GM06990 (cell line): ENCODE data around the gene CAVIN1.
A peak's percentile ranks its signal among the peaks of the same experiment; 100 is the strongest.
"Not testable (repeated sequence)": the region's sequence is repeated elsewhere in the genome, so short reads cannot be mapped to it uniquely, and the experiment has no call there.

Source experiments
- DNase-seq: peaks from one replicate; pipeline ENCODE4 v3.0.0-alpha.2; 2011; ENCODE audit not compliant: insufficient read length; ENCODE audit errors: extremely low read depth
- H3K27me3 ChIP-seq: replicated peaks from 2 replicates; pipeline ENCODE4 v1.6.0; 2011; ENCODE audit warnings: low read length; ENCODE audit not compliant: control insufficient read depth, insufficient read depth
- H3K36me3 ChIP-seq: 2 replicates; pipeline ENCODE4 v1.5.1; 2011; ENCODE audit warnings: low read length; ENCODE audit not compliant: control insufficient read depth, insufficient read depth
- H3K4me3 ChIP-seq: replicated peaks from 2 replicates; pipeline ENCODE4 v1.5.1; 2011; ENCODE audit warnings: low read depth, mild to moderate bottlenecking, control low read depth, low read length
- CTCF ChIP-seq: IDR thresholded peaks from 2 replicates; pipeline ENCODE4 v1.5.1; 2011; ENCODE audit warnings: low read length, control low read depth, mild to moderate bottlenecking, inconsistent platforms; ENCODE audit not compliant: insufficient read depth, poor library complexity, severe bottlenecking

CAVIN1 gene

GRCh38 chr17:42378359-42378958 lies 44.6 kb downstream of the CAVIN1 start:
- no peaks in the 10 kb centered on the region for H3K36me3 ChIP-seq
- DNase-seq: peak; percentile 30
- no peaks in the 10 kb centered on the region for H3K27me3 ChIP-seq
- peak overlapping the region; percentile 47 for H3K4me3 ChIP-seq
- no peak for TF ChIP-seq CTCF

GRCh38 chr17:42373896-42374295 lies 49.2 kb downstream of the CAVIN1 start:
- DNase-seq: no peak
- Histone ChIP-seq H3K4me3 (no peak overlapping the region), H3K27me3 (no peaks in the 10 kb centered on the region), H3K36me3 (no peaks in the 10 kb centered on the region)
- TF ChIP-seq CTCF: no peak

- no peaks in the 10 kb centered on the region for H3K27me3 ChIP-seq
- no peak for TF ChIP-seq CTCF
- no peak overlapping the region for H3K4me3 ChIP-seq
- no peaks in the 10 kb centered on the region for H3K36me3 ChIP-seq
- no peak for DNase-seq
These were observed 50.9 kb downstream of the CAVIN1 start for GRCh38 chr17:42372142-42372541.

GRCh38 chr17:42368797-42369561 lies 54.1 kb downstream of the CAVIN1 start:
- not testable (repeated sequence) for H3K4me3 ChIP-seq, H3K36me3 ChIP-seq, DNase-seq, H3K27me3 ChIP-seq

GRCh38 chr17:42368310-42368709 lies 54.7 kb downstream of the CAVIN1 start:
- DNase-seq: not testable (repeated sequence)

GRCh38 chr17:42366176-42367023 lies 56.7 kb downstream of the CAVIN1 start:
- H3K36me3 ChIP-seq, DNase-seq, H3K4me3 ChIP-seq, H3K27me3 ChIP-seq: not testable (repeated sequence)

More at GRCh38 chr17:42368310-42368709, 54.7 kb downstream of the CAVIN1 start:
- H3K36me3 ChIP-seq, H3K27me3 ChIP-seq, H3K4me3 ChIP-seq: not testable (repeated sequence)

GRCh38 chr17:42365136-42365535 lies 57.9 kb downstream of the CAVIN1 start:
- H3K36me3 ChIP-seq: no peaks in the 10 kb centered on the region
- no peak overlapping the region for H3K4me3 ChIP-seq
- no peak for DNase-seq
- no peaks in the 10 kb centered on the region for H3K27me3 ChIP-seq
- no peak for TF ChIP-seq CTCF
